ENCODE results near the gene BMAL1.

DNA sequence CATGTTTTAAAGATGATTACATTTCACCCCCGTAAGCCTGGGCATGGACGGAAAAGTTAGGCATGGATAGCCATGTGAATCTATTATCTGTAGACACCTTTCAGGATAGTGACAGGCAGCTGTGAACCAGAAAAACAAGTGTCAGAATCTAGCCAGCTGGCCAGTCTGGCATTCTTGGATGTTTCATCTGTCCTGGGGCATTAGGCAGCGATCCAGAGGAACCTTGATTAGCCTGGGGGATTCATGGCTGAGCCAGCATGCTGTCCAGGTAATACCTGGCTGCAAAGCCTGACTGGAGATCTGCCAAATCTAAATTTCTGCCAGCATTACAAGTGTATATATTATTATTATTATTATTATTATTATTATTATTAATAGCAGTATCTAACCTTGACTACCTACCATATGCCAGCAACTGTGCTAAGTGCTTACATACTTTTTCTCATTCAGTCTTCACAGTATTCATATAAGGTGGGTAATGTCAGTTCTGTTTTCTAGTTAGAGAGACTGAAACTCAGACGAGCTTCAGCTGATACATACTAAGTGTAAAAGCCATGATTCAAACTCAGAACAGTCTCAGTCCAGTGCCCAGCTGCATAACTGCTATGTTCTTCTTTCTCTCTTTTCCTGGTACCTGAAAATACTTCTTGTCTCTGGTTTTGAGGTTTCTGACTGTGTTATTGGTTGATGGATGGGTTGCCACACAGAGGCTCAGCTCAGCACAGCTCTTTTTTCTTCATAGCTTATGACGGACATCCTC is 12.8 kb downstream of the BMAL1 start:
- TF ChIP-seq, protein P1, sequence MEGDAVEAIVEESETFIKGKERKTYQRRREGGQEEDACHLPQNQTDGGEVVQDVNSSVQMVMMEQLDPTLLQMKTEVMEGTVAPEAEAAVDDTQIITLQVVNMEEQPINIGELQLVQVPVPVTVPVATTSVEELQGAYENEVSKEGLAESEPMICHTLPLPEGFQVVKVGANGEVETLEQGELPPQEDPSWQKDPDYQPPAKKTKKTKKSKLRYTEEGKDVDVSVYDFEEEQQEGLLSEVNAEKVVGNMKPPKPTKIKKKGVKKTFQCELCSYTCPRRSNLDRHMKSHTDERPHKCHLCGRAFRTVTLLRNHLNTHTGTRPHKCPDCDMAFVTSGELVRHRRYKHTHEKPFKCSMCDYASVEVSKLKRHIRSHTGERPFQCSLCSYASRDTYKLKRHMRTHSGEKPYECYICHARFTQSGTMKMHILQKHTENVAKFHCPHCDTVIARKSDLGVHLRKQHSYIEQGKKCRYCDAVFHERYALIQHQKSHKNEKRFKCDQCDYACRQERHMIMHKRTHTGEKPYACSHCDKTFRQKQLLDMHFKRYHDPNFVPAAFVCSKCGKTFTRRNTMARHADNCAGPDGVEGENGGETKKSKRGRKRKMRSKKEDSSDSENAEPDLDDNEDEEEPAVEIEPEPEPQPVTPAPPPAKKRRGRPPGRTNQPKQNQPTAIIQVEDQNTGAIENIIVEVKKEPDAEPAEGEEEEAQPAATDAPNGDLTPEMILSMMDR (IDR thresholded peaks at IDR 0.05; ENCODE audit: borderline replicate concordance, extremely low read depth, low read length, poor library complexity, severe bottlenecking), result no peak
- TF ChIP-seq EZH2 (IDR thresholded peaks at IDR 0.05; ENCODE audit: borderline replicate concordance, low read depth, low read length, severe bottlenecking), result no peak

Measured in DND-41 (cell line).